Muscle layer of duodenum (tissue), 2 donors: ENCODE results near the gene OR4D2.

Experiments
- H3K27ac ChIP-seq: one replicate; pipeline ENCODE4 v1.7.0; 2013; ENCODE audit warnings: mild to moderate bottlenecking, low read length
- H3K27me3 ChIP-seq: one replicate; pipeline ENCODE4 v1.7.0; 2013; ENCODE audit warnings: low read depth, mild to moderate bottlenecking, control low read depth, low read length
- H3K36me3 ChIP-seq, 2 donors: one replicate each; pipeline ENCODE4 v1.7.0; 2013; ENCODE audit warnings: low read length in 2 of 2, control low read depth in 1 of 2, mild to moderate bottlenecking in 1 of 2; ENCODE audit not compliant: insufficient read depth in 2 of 2, control insufficient read depth in 1 of 2
- H3K4me1 ChIP-seq, 2 donors: one replicate each; pipeline ENCODE4 v1.7.0; 2013; ENCODE audit warnings: low read length in 2 of 2, mild to moderate bottlenecking in 2 of 2, control low read depth in 1 of 2, moderate library complexity in 1 of 2; ENCODE audit not compliant: insufficient read depth in 2 of 2, control insufficient read depth in 1 of 2
- H3K4me3 ChIP-seq, 2 donors: one replicate each; pipeline ENCODE4 v1.7.0; 2013; ENCODE audit warnings: low read length in 2 of 2, low read depth in 1 of 2, mild to moderate bottlenecking in 1 of 2
- H3K9me3 ChIP-seq, 2 donors: one replicate each; pipeline ENCODE4 v1.7.0; 2013; ENCODE audit warnings: low read length in 2 of 2, control low read depth in 1 of 2, mild to moderate bottlenecking in 1 of 2; ENCODE audit not compliant: control insufficient read depth in 1 of 2
- donor health status: healthy.

Gene OR4D2

DNA sequence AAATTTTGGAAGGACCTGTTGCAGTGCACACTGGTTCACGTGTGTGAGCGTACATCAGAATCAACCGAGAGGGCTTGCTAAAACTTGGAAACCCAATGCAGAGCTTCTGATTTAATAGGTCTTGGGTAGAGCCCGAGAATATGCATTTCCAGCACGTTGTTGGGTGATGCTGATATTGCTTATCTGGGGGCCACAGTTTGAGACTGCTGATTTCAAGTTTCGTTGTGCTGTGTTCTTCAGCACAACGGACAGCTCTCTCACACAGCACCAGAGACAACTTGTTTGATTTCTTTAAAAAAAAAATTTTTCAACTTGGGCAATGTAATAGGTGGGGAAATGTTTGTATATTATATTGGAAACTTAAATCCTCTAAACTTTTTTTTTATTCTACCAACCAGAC lies 9.4 kb downstream of the OR4D2 start:
- Histone ChIP-seq H3K27me3 (no peaks in the 10 kb centered on the region), H3K27ac (no peak overlapping the region), H3K9me3 (no peaks in the 10 kb centered on the region), H3K36me3 (no peaks in the 10 kb centered on the region), H3K4me1 (no peaks in the 10 kb centered on the region), H3K4me3 (no peak overlapping the region)

DNA sequence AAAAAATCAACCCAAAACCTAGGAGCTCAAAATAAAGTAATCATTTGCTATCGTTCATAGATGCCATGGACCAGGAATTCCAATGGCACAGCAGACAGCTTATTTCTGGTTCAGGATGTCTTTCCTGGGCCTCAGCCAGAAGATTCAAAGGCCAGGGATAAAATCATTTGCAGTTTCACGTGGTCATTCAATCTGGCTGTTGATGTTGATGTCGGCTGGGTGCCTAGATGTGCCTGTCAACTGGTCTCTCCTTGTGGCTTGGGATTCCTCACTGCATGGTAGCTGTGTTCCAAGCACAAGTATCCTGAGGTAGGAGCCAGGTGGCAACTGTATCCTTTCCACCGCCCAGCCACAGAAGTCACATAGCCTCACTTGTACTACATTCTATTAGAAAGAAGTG lies 15.0 kb downstream of the OR4D2 start:
- H3K27me3 ChIP-seq: no peaks in the 10 kb centered on the region
- H3K36me3 ChIP-seq: no peaks in the 10 kb centered on the region
- H3K4me1 ChIP-seq: no peaks in the 10 kb centered on the region
- H3K27ac ChIP-seq: no peak overlapping the region
- H3K9me3 ChIP-seq: no peaks in the 10 kb centered on the region
- H3K4me3 ChIP-seq: no peak overlapping the region

DNA sequence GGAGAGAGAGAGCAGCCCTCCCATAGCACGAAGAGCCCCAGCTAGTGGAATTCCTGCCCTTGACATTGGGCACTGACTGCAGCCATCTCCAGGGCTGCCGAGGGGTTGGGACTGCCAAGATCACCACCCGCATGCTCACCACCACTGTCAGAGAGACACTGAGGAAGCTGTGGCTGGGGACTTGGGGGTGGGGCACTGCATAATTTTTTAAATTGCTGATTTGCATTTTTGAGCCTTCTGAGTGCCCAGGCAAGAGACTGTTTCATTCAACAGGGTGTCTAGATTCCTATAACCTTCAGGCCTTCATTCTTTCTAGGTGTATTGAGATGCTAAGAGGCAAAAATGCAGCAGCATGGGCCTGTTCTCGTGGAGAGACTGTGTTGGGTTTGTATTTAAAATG lies 16.7 kb downstream of the OR4D2 start:
- Histone ChIP-seq H3K9me3 (no peaks in the 10 kb centered on the region), H3K36me3 (no peaks in the 10 kb centered on the region), H3K4me1 (no peaks in the 10 kb centered on the region), H3K4me3 (no peak overlapping the region), H3K27ac (no peak overlapping the region), H3K27me3 (no peaks in the 10 kb centered on the region)

DNA sequence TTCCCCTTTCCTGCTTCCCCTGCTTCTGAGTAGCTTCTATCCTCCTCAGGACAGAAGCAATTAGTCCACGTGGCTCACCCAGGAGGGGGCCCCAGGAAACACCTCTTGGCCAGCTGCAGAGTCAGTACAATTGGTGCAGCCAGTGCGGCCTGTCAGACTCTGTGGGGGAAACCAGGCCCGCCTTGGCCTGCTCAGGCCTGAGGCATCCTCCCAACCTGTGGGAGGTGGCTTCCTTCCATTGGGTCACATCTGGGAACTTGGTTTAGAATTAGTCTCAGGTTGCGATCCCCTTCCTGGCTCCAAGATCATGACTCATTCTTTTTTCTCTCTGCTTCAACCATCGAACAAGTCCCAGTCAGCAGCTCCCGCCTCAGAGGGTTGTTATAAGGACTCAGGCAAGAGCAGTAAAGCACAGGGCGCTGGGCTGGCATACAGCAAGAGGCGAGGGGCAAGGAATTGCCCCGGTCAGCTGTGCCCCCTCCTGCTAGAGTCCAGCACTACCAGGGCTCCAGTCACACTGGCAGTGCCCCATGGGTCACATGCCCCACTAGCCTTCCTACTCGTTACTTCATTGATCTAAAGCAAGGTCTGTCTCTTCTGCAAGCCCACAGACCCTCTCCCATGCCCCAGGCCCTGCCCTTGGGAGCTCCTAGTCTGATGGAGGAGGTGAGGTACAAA lies 17.7 kb downstream of the OR4D2 start:
- H3K27me3 ChIP-seq: no peaks in the 10 kb centered on the region
- H3K27ac ChIP-seq: no peak overlapping the region
- no peaks in the 10 kb centered on the region for H3K36me3 ChIP-seq
- no peaks in the 10 kb centered on the region for H3K4me1 ChIP-seq
- no peak overlapping the region for H3K4me3 ChIP-seq
- no peaks in the 10 kb centered on the region for H3K9me3 ChIP-seq

DNA sequence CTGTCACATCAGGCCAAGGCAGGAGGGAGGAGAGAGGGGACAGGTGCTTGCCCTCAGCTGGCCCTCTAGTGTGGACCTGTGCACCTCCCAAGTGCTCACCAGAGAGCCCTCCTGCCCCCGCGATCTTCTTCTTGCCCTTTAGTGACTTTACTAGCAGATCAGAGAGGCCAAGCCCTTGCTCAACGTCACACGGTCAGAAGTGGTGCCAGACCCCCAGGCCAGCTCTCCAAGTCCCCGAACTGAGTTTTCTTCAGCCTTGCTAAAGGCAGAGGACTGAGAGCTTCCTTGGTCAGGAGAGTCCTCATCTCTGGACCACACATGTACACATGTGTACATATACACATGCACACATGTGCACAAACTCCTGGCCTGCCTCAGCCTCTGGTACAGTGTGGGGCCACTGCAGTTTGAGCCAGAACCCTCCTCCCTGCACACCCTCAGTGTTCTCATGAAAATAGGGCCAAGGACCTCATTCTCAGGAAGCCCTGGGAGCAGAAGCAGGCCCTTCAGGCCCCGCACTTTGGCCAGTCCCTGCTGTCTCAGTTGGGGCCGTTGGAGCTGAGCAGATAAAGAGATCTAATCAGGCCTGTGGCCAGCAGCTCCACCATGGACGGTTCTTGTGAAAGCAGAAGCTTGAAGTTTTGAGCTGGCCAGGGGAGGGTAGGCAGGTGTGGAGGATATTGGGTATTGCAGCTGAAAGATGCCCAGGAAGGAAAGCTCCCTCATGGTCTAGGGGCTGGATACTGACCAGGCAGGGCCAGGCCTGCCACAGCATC lies 18.4 kb downstream of the OR4D2 start:
- no peak overlapping the region for H3K4me3 ChIP-seq
- no peaks in the 10 kb centered on the region for H3K36me3 ChIP-seq
- H3K27ac ChIP-seq: no peak overlapping the region
- H3K4me1 ChIP-seq: no peaks in the 10 kb centered on the region
- H3K27me3 ChIP-seq: no peaks in the 10 kb centered on the region
- no peaks in the 10 kb centered on the region for H3K9me3 ChIP-seq

DNA sequence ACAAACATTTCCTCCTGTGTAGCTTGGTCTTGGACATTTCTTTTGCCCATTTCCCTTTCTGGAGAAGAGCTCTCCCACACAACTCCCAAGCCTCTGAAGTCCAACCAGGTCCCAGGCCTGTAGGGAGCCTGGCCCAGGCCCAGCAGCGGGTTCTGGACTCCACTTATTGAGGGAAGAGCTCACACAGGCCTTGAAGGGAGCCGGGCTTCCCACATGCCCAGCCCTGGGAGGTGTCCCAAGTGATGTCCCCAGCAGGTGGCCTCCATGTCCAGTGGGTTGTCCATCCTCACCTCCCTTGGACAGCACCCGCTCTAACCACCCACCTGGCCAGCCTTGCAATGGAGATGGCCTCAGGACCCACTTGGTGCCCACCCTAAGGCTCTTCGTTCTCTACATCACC lies 19.8 kb downstream of the OR4D2 start:
- Histone ChIP-seq H3K27ac (no peak overlapping the region), H3K27me3 (peaks cover 6% of the 10 kb centered on the region), H3K36me3 (no peaks in the 10 kb centered on the region), H3K9me3 (no peaks in the 10 kb centered on the region), H3K4me1 (no peaks in the 10 kb centered on the region), H3K4me3 (no peak overlapping the region)

DNA sequence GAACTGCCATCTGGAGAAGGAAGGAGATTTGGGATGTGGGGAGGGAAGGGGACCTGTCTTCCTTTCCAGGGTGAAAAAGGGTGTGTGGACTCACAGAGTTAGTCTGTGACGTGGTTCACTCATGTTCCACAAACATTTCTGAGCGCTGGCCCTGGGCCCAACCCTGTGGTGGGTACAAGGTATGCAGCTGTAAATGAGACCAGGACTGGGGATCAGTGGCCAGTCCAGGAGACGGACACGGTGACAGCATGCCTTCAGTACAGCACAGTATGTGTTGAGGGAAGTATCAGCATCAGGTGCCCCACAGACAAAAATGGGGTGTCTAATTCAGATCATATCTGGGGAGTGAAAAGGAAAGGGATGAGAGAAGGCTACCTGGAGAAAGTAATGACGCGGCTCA lies 20.3 kb downstream of the OR4D2 start:
- H3K9me3 ChIP-seq: no peaks in the 10 kb centered on the region
- no peak overlapping the region for H3K4me3 ChIP-seq
- H3K27ac ChIP-seq: no peak overlapping the region

DNA sequence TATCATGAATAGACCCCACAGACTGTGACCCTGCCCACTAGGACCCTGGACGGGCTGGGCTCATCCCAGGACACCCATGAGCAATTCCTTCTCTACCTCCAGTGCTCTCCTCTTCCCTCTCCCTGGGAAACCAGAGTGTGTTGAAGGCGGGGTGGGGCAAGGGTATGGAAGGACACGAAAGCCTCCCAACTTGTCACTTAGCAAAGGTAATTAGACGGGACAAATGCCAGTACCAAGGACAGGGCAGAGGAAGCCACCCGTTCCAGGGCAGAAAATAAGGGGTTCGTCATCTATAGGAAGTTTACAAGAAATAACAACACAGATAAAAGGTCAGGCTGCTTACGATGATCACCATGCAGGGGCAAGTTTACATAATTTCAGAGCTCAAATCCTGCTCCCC lies 20.9 kb downstream of the OR4D2 start:
- Histone ChIP-seq H3K36me3 (no peaks in the 10 kb centered on the region), H3K27ac (no peak overlapping the region), H3K27me3 (peaks cover 6% of the 10 kb centered on the region), H3K9me3 (no peaks in the 10 kb centered on the region), H3K4me1 (no peaks in the 10 kb centered on the region), H3K4me3 (no peak overlapping the region)

More for the DNA sequence above, 20.3 kb downstream of the OR4D2 start:
- Histone ChIP-seq H3K4me1 (no peaks in the 10 kb centered on the region), H3K27me3 (peaks cover 6% of the 10 kb centered on the region), H3K36me3 (no peaks in the 10 kb centered on the region)

DNA sequence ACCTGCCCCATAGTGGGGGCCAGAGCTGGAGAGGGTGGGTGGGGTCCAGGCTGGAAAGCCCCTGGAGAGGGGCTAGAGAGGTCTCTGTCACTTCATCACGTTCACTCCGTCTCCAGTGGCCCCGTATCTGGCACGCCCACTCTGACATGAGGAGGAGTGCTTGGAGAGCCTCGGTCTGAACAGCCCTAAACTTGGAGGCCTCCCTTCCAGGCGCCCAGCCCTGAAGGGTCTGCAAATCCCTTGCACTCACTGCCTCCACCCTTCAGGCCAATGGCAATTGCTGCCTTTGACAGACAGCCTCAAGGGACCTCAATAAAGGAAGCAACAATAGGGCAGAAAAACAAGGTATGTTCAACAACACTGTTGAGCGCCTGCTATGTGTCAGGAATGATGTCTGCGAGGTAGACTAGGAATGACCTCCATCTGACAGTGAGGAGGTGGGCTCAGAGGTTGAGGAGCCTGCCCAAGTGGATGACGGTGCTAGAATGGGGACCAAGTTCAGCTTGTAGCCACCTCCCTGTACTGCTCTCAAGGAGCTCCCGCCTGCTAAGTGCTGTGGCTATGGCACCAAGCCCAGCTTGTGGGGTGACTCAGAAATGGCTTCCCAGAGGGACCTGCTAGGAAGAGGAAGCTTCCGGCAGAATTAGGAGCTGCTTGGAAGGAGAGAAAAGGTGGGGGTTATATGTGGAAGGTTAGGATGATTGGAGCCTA lies 22.8 kb downstream of the OR4D2 start:
- H3K27me3 ChIP-seq: peaks cover 6% of the 10 kb centered on the region
- H3K4me1 ChIP-seq: no peaks in the 10 kb centered on the region
- H3K36me3 ChIP-seq: no peaks in the 10 kb centered on the region
- no peak overlapping the region for H3K4me3 ChIP-seq
- no peak overlapping the region for H3K27ac ChIP-seq
- H3K9me3 ChIP-seq: no peaks in the 10 kb centered on the region

DNA sequence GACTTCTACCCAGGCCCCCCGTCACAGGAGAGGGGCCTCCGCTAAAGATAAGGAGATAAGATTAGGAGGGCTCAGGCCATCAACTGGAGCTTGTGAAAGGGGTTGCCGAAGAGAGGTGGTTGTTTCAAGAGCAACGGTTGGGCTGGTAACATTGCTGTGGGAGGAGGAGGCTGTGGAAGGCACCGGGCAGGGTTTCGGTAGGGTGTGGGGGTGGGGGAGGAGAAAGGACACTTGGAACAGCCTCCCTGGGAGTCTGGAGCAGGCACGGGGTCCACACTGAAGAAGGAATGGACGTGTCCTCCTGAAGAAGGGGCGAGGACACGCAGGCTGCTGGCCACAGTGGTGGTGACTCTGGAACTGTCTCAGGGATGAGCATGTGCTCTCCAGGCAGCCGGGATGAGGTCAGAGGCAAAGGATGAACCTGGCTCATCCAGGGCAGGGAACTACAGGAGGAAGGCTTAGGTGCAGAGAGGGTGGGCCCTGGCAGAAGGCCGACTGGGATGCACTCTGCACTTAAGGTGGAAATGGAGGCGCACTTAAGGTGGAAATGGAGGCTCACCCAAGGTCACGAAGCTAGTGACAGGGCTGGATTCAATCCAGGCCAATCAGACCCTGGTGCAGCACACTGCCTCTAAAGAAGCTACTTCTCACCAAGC lies 24.6 kb downstream of the OR4D2 start:
- H3K9me3 ChIP-seq: no peaks in the 10 kb centered on the region
- no peaks in the 10 kb centered on the region for H3K36me3 ChIP-seq
- H3K27ac ChIP-seq: no peak overlapping the region
- peaks cover 6% of the 10 kb centered on the region for H3K27me3 ChIP-seq
- no peaks in the 10 kb centered on the region for H3K4me1 ChIP-seq
- no peak overlapping the region for H3K4me3 ChIP-seq

DNA sequence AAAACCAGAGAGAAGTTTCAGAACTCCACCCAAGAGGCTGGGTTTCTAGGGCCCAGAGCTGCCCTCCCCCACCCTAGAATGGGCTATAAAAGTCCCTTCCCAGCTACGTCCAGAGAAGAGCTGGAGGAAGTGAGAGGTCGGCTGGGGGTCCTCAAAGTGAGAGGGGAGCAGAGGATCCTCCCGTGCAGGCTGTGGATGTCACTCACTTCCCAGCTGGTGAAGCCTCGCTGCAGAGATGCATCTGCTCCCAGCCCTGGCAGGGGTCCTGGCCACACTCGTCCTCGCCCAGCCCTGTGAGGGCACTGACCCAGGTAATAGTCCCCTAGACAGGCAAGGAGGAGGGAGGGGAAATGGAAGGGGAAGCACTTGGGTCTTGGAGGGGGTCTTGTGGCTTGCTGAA lies 25.8 kb downstream of the OR4D2 start, which contains the start of gene EPX:
Gene EPX, plus strand, starts transcription at position 115 of the 400 bp plus-strand sequence. Its CDS starts 121 bp downstream, at position 236.
- Histone ChIP-seq H3K4me1 (no peaks in the 10 kb centered on the region), H3K27me3 (peaks cover 6% of the 10 kb centered on the region), H3K27ac (no peak within 1 kb of the TSS), H3K36me3 (no peaks in the 10 kb centered on the region), H3K4me3 (no peak within 1 kb of the TSS), H3K9me3 (no peaks in the 10 kb centered on the region)
